ACHN (cell line): ENCODE data around the gene UPK3B.
"Not testable (repeated sequence)": the region's sequence is repeated elsewhere in the genome, so short reads cannot be mapped to it uniquely, and the experiment has no call there.

Source experiments
- DNase-seq: peaks from one replicate; pipeline ENCODE4 v3.0.0-alpha.2; 2015
- in situ Hi-C: cut with HindIII; loops from 2 replicates; pipeline ENCODE4 v1.10.0; 2017; ENCODE audit warnings: low sequenced_read_pairs, low pct_ligation_motif_present, low pct_unique_long_range_greater_than_20kb

UPK3B gene

DNA sequence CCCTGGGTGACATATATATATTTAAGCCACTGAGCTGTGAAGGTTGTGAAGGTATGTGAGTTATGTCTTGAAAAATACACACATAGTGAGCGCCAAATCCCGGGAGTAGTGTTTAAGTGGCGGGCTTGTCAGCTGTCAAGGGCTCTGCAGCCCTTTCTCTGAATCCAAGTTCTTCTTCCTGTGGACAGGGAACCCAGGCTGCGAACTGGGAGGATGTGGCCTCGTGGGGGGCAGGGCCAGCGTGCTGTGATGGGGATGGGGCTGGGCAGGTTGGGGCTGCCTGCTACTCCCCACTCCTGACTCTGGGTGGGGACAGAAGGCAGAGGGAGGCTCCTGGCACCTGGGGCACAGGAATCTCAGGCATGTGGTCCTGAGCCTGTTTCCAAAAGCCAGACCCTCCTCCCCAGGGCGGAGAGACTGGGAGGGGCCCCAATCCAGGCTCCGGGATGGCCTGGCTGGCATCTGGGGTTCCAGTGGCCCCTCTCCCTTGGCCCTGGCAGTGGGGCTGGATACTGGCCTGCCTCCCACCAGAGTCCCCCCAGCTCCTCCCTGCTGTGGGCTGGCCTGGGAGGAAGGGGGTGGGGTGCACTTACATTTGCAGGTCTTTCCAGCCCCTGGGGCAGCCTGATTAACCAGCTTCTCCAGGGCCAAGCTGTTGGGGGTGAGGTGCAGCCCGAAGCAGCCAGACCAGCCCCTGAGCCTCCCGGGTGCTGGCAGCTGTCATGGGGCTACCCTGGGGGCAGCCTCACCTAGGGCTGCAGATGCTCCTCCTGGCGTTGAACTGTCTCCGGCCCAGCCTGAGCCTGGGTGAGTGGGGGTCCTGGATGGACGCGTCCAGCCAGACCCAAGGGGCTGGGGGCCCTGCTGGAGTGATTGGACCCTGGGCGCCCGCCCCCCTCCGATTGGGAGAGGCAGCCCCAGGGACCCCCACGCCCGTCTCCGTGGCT lies at the start of gene UPK3B:
Gene UPK3B, plus strand, starts transcription at position 622 of the 947 bp plus-strand sequence. Its CDS starts 101 bp downstream, at position 723.
- in situ Hi-C loops, result no loop called here
- DNase-seq, result peak; percentile 54

DNA sequence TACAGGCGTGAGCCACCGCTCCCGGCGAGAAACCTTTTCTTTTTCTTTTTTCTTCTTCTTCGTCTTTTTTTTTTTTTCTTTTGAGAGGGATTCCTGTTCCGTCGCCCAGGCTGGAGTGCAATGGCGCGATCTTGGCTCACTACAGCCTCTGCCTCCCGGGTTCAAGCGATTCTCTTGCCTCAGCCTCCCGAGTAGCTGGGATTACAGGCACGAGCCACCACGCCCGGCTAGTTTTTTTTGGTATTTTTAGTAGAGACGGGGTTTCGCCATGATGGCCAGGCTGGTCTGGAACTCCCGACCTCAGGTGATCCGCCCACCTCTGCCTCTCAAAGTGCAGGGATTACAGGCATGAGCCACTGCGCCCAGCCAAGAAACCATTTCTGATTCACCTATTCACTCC lies 49.6 kb upstream of the UPK3B start:
- in situ Hi-C loops, DNase-seq: not testable (repeated sequence)

DNA sequence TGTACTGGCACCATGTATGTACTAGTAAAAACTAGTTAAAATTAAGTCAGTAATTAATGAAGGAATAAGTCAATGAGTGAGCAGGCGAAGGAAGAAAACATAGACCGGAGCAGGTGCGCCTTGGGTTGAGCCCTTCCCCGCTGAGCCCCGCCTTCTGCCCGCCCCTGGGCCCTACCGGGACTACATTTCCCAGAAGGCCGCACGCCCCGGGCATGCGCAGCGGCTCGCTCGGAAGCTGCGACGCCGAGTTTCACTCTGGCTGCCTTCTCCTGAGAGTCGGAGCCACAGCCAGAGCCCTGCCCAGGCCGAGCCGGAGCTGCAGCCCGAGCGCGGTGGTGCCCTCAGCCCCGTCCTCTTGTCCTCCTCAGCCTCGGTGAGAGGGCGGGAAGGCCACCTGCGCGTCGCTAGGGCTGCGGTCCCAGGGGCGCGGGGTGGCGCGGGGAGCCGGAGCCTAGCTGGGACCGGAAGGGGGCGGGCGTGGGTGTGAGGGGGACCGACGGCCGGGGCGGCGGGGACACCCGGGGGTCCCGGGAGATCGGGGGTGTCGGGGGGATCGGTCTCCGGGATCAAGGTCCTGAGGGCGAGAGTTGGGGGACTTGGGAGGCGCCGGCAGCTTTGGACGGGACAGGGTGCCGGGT lies 48.8 kb upstream of the UPK3B start, which contains the start of gene DTX2:
Gene DTX2, plus strand, starts transcription at position 246 of the 638 bp plus-strand sequence. CDS start 18,801 bp downstream, outside the sequence.
- in situ Hi-C loops, DNase-seq: not testable (repeated sequence)

GRCh38 chr7:76462271-76462882 lies 48.0 kb upstream of the UPK3B start:
- DNase-seq, in situ Hi-C loops: not testable (repeated sequence)

DNA sequence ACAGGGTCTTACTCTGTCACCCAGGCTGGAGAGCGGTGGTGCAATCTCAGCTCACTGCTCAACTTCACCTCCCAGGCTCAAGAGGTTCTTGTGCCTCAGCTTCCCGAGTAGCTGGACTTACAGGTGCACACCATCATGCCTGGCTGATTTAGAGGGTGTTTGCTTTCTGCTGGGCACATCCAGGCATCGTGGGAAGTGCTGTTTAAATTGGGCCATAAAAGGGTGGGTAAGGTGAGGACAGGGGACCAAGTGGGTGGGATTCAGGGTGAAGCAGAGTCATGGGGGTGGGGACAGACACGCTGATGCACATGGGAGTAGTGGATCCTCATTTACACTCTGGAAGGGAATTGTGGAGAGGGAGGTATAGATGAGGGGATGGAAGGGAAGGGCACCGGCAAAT lies 45.4 kb upstream of the UPK3B start:
- in situ Hi-C loops, DNase-seq: not testable (repeated sequence)

GRCh38 chr7:76465950-76466349 lies 44.4 kb upstream of the UPK3B start:
- in situ Hi-C loops, result not testable (repeated sequence)

DNA sequence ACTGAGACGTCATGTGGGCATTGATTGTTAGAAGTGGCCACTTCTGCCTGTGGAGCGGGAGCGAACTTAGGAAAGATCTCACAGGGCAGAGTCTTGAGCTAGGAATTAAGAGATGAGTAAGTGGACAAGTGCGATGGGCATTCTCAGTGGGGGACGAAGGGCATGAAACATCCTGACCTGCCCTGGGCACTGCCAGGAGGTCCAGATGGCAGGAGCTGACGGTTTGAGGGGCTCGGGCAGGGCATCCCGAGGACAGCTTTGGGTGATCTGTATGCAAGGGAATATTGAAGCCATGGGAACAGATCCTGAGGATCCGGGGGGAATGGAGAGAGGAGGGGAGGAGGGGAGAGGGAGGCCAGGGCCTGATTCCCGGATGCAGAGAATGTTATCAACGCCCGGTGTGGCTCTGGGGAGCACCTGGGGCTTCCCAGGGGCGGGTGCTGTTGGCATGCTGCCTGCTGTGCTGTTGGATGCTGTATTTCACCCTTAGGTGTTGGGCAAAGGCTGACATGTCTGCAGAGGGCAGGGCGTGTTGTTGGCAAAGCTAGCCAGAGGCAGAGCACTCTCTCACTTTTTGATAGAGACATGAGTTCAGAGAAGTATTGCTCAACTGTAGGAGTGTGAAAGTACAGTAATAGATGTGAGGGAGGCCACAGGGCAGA lies 42.5 kb upstream of the UPK3B start:
- in situ Hi-C loops, result not testable (repeated sequence)
- peak; percentile 75 for DNase-seq

More at GRCh38 chr7:76465950-76466349, 44.4 kb upstream of the UPK3B start:
- DNase-seq, result not testable (repeated sequence)

DNA sequence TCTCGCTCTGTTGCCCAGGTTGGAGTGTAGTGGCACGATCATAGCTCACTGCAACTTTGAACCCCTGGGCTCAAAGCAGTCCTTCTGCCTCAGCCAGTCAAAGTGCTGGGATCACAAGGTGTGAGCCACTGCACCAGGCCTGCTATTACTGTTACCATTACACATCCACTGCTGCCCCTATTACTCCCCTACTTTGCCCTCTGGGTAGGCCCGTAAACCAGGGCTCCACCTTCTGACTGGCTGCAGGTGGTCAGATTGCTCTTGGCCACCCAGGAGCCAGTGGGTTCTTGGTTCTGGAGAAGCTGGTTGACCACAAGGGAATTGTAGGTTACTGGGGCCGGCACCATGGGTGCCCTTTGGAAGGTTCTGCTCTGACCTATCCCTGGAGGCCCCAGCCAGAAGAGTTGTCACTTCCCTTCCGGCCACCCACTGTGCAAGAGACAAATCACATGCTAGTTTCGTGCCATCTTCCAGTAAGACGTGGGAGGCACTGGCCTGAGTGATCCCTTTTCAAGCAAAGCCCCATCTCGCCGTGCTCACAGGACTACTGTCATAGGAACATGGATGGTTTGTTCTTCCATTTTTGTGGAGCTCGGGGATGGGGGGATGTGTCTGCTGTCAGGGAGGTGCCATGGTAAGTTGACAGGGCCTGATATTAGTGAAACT lies 38.7 kb upstream of the UPK3B start:
- DNase-seq, in situ Hi-C loops: not testable (repeated sequence)

GRCh38 chr7:76473097-76473496 lies 37.3 kb upstream of the UPK3B start:
- in situ Hi-C loops, DNase-seq: not testable (repeated sequence)

GRCh38 chr7:76476280-76476679 lies 34.1 kb upstream of the UPK3B start:
- in situ Hi-C loops, DNase-seq: not testable (repeated sequence)

DNA sequence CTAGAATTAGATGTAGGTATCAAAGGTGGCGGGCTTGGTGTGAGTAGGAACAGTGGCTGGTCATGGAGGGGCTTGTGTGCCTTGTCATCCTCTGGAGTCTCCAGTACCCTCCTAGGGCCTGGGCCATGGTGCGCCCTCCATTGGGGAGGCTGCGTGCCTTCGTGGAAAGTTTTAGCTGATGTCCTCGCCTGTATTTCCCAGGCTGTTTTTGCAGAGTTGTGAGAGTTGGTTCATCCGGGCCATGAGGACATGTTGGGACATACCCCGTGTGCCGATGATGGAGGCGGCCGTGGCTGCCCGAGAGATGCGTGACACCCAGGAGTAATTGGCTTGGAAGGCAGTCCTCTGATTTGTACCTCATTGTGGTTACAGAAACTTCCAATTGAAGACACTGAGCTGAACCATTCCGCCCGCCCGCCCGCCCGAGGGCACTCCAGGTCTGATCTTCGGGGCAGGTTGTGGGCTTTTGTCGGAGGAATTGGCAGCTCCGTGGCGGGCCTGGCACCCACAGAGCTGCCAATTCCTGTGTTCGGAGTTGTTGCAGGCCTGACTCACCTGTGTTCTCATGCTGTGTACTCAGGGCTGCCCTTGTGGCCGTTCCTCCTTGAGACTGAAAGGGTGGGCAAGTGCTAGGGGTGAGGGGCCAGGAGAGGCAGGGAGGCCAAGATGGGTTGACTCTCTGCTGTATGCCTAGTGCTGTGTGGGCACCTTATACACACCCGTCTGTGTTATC lies 33.4 kb upstream of the UPK3B start:
- in situ Hi-C loops, DNase-seq: not testable (repeated sequence)

- DNase-seq, in situ Hi-C loops: not testable (repeated sequence)
Observed at GRCh38 chr7:76479628-76480027, 30.7 kb upstream of the UPK3B start.

DNA sequence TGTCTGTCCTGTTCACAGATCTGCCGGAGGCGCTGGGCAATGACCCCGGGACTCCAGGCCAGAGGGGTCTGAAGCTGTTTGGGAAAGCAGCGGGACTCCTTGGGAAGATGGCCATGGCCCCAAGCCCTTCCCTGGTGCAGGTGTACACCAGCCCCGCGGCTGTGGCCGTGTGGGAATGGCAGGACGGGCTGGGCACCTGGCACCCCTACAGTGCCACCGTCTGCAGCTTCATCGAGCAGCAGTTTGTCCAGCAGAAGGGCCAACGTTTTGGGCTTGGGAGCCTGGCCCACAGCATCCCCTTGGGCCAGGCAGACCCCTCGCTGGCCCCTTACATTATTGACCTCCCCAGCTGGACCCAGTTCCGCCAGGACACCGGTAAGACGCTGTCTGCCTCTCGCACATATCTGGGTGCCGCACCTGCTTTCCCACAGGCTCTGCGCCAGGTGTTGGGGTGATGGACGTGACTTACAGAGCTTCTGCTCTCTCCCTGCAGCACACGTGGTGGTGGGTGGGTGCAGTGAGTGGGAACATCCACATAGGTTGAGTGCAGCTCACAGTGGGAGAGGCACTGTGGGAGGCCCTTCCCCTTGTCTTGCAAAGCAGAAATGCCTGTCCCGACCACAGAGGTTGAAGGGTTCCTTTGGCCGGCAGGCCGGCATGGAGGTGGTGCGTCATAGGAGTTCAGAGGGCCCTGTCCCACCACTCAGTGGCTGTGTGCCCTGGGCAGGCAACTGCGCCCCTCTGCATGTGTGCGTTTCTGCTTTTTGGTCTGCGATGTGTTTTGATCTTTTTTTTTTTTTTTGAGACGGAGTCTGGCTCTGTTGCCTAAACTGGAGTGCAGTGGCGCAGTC lies 29.7 kb upstream of the UPK3B start:
- DNase-seq, result not testable (repeated sequence)

GRCh38 chr7:76482660-76483059 lies 27.7 kb upstream of the UPK3B start:
- DNase-seq, in situ Hi-C loops: not testable (repeated sequence)

More for the DNA sequence above, 29.7 kb upstream of the UPK3B start:
- in situ Hi-C loops, result not testable (repeated sequence)

DNA sequence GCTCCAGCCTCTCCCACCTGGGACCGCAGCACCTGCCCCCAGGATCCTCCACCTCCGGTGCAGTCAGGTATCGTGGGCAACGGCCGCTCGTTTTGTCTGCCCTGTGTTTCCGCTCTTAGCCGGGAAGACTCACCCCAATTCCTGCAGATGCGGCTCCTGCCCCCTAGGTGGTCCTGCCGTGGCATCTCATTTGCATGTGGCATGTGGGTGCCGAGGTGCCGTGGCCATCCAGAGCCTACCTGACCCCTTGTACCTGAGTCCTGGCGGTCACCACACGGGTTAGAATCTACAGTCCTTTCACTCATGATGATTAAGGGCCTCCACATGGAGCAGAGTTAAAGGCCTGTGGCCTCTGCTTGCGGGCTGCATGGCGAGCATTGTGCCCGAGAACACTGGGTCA lies 27.3 kb upstream of the UPK3B start:
- DNase-seq, in situ Hi-C loops: not testable (repeated sequence)

DNA sequence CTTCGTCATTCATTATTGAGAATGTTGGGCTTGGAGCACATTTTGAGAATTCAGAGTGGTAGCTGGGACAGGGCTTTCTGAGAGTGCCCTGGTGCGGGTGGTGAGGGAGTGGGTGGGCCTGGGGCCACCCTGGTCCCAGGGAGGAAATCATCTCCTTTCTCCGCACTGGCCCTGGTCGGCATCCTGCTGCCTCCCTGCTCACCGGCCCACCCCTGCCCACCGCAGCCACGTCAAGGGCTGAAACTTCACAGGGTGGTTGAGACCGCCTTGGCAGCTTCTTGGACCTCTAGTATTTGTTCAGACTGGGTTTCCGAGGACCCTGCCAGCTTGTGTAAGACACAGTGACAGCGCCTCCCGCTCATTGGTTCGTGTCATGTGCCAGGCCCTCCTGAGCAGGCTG lies 25.9 kb upstream of the UPK3B start:
- DNase-seq, in situ Hi-C loops: not testable (repeated sequence)
